CD14-positive monocyte (primary cell): Measurements from ENCODE around the gene MACF1. TPM values are rescaled to one million over a fixed set of nuclear protein-coding genes. Genes with fewer than 3 reads are reported as not detected.

Experiments
- DNase-seq, 3 donors: peaks; one replicate each; pipeline ENCODE4 v3.0.0-alpha.2; 2011 to 2022
- H2AFZ ChIP-seq: 2 replicates; pipeline ENCODE4 v1.6.0; 2012; ENCODE audit warnings: mild to moderate bottlenecking, low read depth, low read length, inconsistent platforms; ENCODE audit not compliant: insufficient read depth, poor library complexity, severe bottlenecking
- H3K27ac ChIP-seq, 2 donors: 1 replicate in 1 of 2; 2 replicates in 1 of 2; pipeline ENCODE4 v1.5.1; 2012 to 2013; ENCODE audit warnings: low read length in 2 of 2, control low read depth in 1 of 2, inconsistent platforms in 1 of 2, low read depth in 1 of 2, mild to moderate bottlenecking in 1 of 2
- H3K27me3 ChIP-seq, 2 donors: one replicate each; pipeline versions ENCODE4 v1.6.0 to v1.6.1; 2011 to 2013; ENCODE audit warnings: low read length in 2 of 2; ENCODE audit not compliant: control insufficient read depth in 2 of 2, insufficient read depth in 2 of 2
- H3K36me3 ChIP-seq, 2 donors: replicated peaks in 1 of 2; 1 replicate in 1 of 2; 2 replicates in 1 of 2; pipeline versions ENCODE4 v1.5.1 to v1.6.1; 2012 to 2013; ENCODE audit warnings: low read length in 2 of 2, control low read depth in 1 of 2, inconsistent platforms in 1 of 2, mild to moderate bottlenecking in 1 of 2; ENCODE audit not compliant: insufficient read depth in 2 of 2, control insufficient read depth in 1 of 2
- H3K4me1 ChIP-seq, 2 donors: 1 replicate in 1 of 2; 2 replicates in 1 of 2; pipeline versions ENCODE4 v1.5.1 to v1.6.1; 2012 to 2013; ENCODE audit warnings: low read length in 2 of 2, control low read depth in 1 of 2, inconsistent platforms in 1 of 2, mild to moderate bottlenecking in 1 of 2, moderate library complexity in 1 of 2; ENCODE audit not compliant: insufficient read depth in 2 of 2, control insufficient read depth in 1 of 2
- H3K4me2 ChIP-seq: replicated peaks from 2 replicates; pipeline ENCODE3; 2012; ENCODE audit warnings: low read length, moderate library complexity, mild to moderate bottlenecking; ENCODE audit not compliant: poor library complexity, severe bottlenecking; ENCODE audit errors: extremely low read depth
- H3K4me3 ChIP-seq, 3 experiments: fragments of 200-600 bp in 1 of 3; sonication (generic) in 1 of 3; replicated peaks in 1 of 3; 1 replicate in 2 of 3; 2 replicates in 1 of 3; pipeline ENCODE4 v1.5.1; 2011 to 2013; ENCODE audit warnings: low read length in 3 of 3, mild to moderate bottlenecking in 3 of 3, control low read depth in 2 of 3, low read depth in 2 of 3, inconsistent platforms in 1 of 3, moderate library complexity in 1 of 3
- H3K79me2 ChIP-seq: 2 replicates; pipeline ENCODE4 v1.6.0; 2012; ENCODE audit warnings: mild to moderate bottlenecking, control low read depth, inconsistent platforms, low read length, moderate library complexity; ENCODE audit not compliant: insufficient read depth
- H3K9ac ChIP-seq: 2 replicates; pipeline ENCODE4 v1.6.0; 2017; ENCODE audit warnings: low read length, mild to moderate bottlenecking; ENCODE audit not compliant: insufficient read depth, poor library complexity, severe bottlenecking
- H3K9me3 ChIP-seq, 2 donors: replicated peaks in 1 of 2; 1 replicate in 1 of 2; 2 replicates in 1 of 2; pipeline versions ENCODE4 v1.5.1 to v1.6.1; 2012 to 2013; ENCODE audit warnings: low read length in 2 of 2, control low read depth in 1 of 2; ENCODE audit not compliant: control insufficient read depth in 1 of 2, insufficient read depth in 1 of 2
- H4K20me1 ChIP-seq: 2 replicates; pipeline ENCODE4 v1.6.0; 2012; ENCODE audit warnings: mild to moderate bottlenecking, low read length, control low read depth, moderate library complexity; ENCODE audit not compliant: insufficient read depth
- H3K27ac Mint-ChIP-seq, 7 donors: one replicate each; pipeline ENCODE4 v1.8.0; 2020; ENCODE audit warnings: mild to moderate bottlenecking in 7 of 7, mixed read lengths in 7 of 7, moderate library complexity in 6 of 7, inconsistent platforms in 2 of 7
- H3K27me3 Mint-ChIP-seq, 3 donors: one replicate each; pipeline ENCODE4 v1.8.0; 2021 to 2022; ENCODE audit warnings: low read depth in 3 of 3, mild to moderate bottlenecking in 3 of 3, mixed read lengths in 3 of 3, moderate library complexity in 3 of 3, inconsistent platforms in 1 of 3
- H3K36me3 Mint-ChIP-seq, 2 donors: one replicate each; pipeline ENCODE4 v1.8.0; 2020; ENCODE audit warnings: mixed read lengths in 2 of 2, inconsistent platforms in 1 of 2, mild to moderate bottlenecking in 1 of 2
- H3K4me1 Mint-ChIP-seq: one replicate; pipeline ENCODE4 v1.8.0; 2020; ENCODE audit warnings: mild to moderate bottlenecking, mixed read lengths
- H3K4me3 Mint-ChIP-seq, 2 donors: one replicate each; pipeline ENCODE4 v1.8.0; 2020; ENCODE audit warnings: mild to moderate bottlenecking in 2 of 2, mixed read lengths in 2 of 2, moderate library complexity in 1 of 2
- H3K9me3 Mint-ChIP-seq, 7 donors: one replicate each; pipeline ENCODE4 v1.8.0; 2020 to 2022; ENCODE audit warnings: mixed read lengths in 7 of 7, mild to moderate bottlenecking in 6 of 7, moderate library complexity in 6 of 7, inconsistent platforms in 2 of 7
- CTCF ChIP-seq: fragments of 200-600 bp; IDR thresholded peaks from one replicate; pipeline ENCODE4 v1.8.0; 2022; ENCODE audit warnings: antibody characterized with exemption, mild to moderate bottlenecking
- WGBS: methylation state at CpG from one replicate; pipeline ENCODE4 v1.1.5; 2013; ENCODE audit warnings: missing lambda C conversion rate; ENCODE audit not compliant: insufficient coverage; 5-methylcytosine and 5-hydroxymethylcytosine counted together
- intact Hi-C, 2 donors: fragments of 100-400 bp; cut with micrococcal nuclease; formaldehyde crosslinking; loops; one replicate each; pipeline versions ENCODE4 v1.15.0 to v1.15.1; 2023
- polyA plus RNA-seq, 3 donors: library from polyadenylated mRNA; depleted of rRNA in 1 of 3; unstranded in 2 of 3; stranded (reverse) in 1 of 3; fragments of 300-500 nt in 2 of 3; fragments of >200 nt in 1 of 3; fragmentation: Illumina TruSeq in 2 of 3; gene quantifications; 1 replicate in 2 of 3; 2 replicates in 1 of 3; pipeline ENCODE4 v1.2.3, GENCODE V29; 2012 to 2021

The MACF1 gene
- polyA plus RNA-seq, 3 donors = 3.4 to 36.8 (median 4.5) TPM

- Histone ChIP-seq H3K4me2 (peak overlapping the region; percentile 97), H3K36me3 (no peaks in the 10 kb centered on the region), H3K27ac (peak overlapping the region in 1 of 2 donors; percentile 82), H2AFZ (peak overlapping the region; percentile 8), H3K4me3 (peak overlapping the region; percentile 9 to 89 (median 56)), H4K20me1 (peaks cover 21% of the 10 kb centered on the region), H3K9ac (peak overlapping the region; percentile 56), H3K9me3 (no peaks in the 10 kb centered on the region), H3K4me1 (peaks cover 35 to 50% of the 10 kb centered on the region in 2 donors), H3K27me3 (no peaks in the 10 kb centered on the region), H3K79me2 (peaks cover 81% of the 10 kb centered on the region)
- H3K9me3 Mint-ChIP-seq = no peaks in the 10 kb centered on the region
- H3K4me3 Mint-ChIP-seq = peak overlapping the region; percentile 86 to 90
- intact Hi-C loops = no loop called here
- H3K36me3 Mint-ChIP-seq = peaks cover 0 to 11% of the 10 kb centered on the region in 2 donors
- TF ChIP-seq CTCF = no peak
- no CpG with 5 or more reads among the region's 4 CpGs for WGBS
- peak overlapping the region; percentile 7 to 94 (median 83) for H3K27ac Mint-ChIP-seq
- DNase-seq = no peak
- H3K27me3 Mint-ChIP-seq = no peaks in the 10 kb centered on the region
- H3K4me1 Mint-ChIP-seq = peaks cover 61% of the 10 kb centered on the region
These were observed 12.3 kb downstream of the MACF1 start for GRCh38 chr1:39216771-39217170.

GRCh38 chr1:39220891-39221870 lies 16.7 kb downstream of the MACF1 start:
- H3K9me3 Mint-ChIP-seq = no peaks in the 10 kb centered on the region
- 95% methylated on average over 6 of the region's 10 CpGs for WGBS
- no peak for TF ChIP-seq CTCF
- Histone ChIP-seq H3K27ac (peak overlapping the region in 1 of 2 donors; percentile 15), H2AFZ (no peak overlapping the region), H3K27me3 (no peaks in the 10 kb centered on the region), H3K9ac (no peak overlapping the region), H3K4me2 (no peak overlapping the region), H3K9me3 (no peaks in the 10 kb centered on the region), H3K36me3 (peaks cover 0 to 20% of the 10 kb centered on the region in 2 donors), H3K4me3 (no peak overlapping the region), H4K20me1 (peaks cover 56% of the 10 kb centered on the region), H3K79me2 (peaks cover 100% of the 10 kb centered on the region), H3K4me1 (peaks cover 12 to 19% of the 10 kb centered on the region in 2 donors)
- peaks cover 23% of the 10 kb centered on the region in 2 donors for H3K36me3 Mint-ChIP-seq
- intact Hi-C loops = no loop called here
- no peak overlapping the region for H3K4me3 Mint-ChIP-seq
- no peaks in the 10 kb centered on the region for H3K27me3 Mint-ChIP-seq
- H3K27ac Mint-ChIP-seq = peak overlapping the region in 4 of 7 donors; percentile 12 to 33 (median 24)
- peaks cover 36% of the 10 kb centered on the region for H3K4me1 Mint-ChIP-seq
- DNase-seq = no peak
